GM19463 (cell line): Measurements from ENCODE around the gene DDX41.

Experiments
- ATAC-seq: cut with Tn5 transposase; IDR thresholded peaks from one replicate; pipeline ENCODE4 v1.9.1; 2021; ENCODE audit warnings: mild to moderate bottlenecking, moderate library complexity; ENCODE audit not compliant: unreplicated experiment

The DDX41 gene

DNA sequence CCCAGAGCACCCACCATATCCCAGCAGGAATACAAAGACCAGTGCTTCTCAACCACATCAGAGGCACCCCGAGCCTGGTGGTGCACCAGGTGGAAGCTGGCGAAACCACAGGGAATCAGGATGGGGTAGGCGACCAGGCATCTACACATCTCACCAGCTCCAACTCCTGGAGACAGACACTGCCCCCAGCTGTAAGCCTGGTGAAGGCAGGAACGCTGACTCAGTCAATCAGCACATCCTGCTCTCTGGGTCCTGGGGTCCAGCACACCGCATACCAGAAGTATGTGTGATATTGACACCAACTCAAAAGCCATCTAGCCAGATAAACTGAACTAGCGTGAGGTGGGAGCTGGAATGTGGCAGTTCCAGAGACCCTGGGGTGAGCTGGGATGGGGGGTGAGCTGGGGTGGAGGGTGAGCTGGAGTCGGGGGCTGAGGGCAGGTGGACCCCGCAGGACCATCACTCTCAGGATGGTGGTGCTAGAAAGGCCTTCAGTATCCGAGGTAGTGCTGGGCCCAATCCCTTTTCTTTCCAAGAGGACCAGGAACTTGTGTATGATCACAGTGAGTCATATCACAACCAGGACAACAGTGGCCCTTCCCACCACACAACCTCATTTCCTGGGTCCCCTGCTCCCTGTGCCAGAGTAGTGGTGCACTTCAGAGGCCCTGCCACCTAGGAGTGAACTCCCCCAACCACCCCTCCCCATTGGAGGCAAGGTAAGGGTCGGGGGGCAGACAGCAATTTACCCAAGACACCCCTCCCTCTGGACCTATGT lies 45.8 kb downstream of the DDX41 start:
- no peak for ATAC-seq

DNA sequence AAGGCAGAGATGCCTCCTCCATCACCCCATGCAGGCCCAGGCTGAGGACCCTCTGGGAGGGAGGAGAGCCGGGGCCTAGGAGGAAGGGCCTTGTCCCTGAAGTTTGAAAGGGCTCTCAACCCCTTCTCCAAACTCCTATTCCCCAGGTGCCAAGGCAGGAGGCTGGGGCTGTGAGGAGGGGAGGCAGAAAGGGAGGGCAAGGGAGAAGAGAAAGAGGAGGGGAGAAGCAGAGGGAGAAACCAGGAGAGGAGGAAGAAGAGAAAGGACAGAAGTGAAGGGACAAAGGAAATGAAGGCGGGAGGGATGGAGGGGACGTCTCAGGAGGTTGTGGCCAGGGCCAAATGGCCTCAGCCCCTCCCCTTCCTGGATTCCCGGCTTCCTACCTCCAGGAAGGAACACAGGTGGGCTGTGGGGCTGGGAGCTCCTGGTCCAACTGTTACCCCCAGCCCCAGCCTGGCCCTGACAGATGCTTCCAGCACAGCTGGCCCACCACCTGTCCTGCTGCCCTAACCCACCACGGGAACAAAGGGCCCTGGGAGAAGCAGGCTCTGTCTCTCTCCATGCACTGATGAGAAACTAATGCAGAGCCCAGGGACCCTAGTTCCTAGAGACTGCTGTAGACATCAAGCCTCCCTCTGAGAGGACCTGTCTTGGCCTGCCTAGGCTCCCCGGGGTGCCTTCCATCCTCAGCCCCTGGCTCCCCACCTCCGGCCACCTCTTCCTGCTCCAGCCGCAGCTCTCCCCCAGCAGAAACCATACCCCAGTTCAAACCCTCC lies 46.8 kb downstream of the DDX41 start:
- no peak for ATAC-seq

DNA sequence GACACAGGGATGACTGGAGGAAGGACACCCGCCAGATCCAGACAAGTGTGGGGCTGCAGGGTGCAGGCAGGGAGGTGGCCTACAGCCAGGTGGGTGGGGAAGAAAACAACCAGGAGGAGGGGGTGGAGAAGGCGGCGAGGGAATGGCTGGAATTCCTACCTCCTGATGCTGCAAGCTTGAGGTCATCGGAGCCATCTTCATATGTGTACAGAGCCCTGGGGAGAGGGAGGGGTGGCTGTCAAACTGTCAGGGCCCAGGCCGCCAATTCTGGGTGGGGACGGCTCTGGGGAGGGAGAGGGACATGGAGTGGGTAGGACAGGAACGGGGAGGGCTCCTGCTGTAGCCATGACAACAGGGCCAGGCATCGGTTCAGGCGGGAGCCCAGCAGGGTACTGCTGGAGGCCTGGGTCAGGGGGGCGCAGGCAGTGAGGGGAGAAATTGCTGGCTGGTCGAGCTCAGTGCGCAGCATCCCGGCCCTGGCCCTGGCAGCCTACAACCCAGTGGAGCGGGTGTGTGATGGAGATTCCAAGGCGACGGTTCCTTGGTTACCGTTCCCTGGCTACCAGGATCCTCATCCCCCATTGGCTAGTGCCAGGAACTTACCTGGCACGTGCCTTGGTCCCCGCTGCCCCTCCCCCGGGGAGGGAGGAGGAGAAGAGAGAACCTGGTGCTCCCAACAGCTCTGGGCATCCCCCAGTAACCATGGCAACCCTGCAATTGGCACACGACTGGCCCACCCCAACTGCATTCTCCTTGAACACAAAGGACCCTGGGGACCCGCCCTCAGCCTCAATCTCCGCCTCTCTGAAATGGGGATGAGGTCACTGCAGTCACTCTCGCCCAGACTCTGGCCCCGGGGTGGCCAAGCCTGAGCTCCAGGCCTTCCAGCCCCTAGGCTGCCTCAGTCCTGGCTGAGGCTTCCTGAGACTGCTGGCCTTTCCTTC lies 47.8 kb downstream of the DDX41 start:
- no peak for ATAC-seq

DNA sequence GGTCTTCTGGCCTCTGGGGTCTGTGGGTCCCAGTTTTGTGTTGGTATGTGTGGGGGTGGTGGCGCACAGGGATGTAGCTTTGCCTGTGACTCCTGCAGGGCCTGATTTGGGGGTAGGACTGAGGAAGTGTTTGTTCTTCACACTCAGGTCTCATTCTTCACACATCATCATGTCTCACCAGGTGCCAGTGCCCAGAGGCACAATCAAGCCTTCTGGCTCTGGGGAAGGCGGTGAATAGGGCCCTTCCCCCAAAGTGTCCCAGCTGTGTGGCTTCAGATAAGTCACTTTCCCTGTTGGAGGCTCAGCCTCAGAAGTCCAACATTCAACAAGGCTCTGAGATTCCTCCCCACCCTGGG lies 48.5 kb downstream of the DDX41 start:
- no peak for ATAC-seq

DNA sequence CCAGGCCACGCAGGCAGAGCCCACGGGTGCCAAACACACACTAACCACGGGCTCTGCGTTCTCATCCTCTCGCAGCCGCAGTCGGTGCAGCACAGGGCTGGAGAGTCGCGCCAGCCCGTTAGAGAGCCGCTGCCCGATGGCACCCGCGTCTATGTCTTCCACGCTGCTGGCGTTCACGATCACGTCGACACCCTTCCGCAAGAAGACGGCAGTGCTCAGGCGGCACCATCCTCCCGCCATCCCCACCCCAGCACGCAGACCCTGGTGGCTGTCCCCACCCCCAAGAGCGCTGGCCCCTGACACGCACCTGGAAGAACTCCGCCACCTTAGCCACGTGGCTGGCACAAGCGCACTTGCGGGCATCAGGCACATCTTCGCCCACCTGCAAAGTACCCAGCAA lies 49.3 kb downstream of the DDX41 start:
- no peak for ATAC-seq

DNA sequence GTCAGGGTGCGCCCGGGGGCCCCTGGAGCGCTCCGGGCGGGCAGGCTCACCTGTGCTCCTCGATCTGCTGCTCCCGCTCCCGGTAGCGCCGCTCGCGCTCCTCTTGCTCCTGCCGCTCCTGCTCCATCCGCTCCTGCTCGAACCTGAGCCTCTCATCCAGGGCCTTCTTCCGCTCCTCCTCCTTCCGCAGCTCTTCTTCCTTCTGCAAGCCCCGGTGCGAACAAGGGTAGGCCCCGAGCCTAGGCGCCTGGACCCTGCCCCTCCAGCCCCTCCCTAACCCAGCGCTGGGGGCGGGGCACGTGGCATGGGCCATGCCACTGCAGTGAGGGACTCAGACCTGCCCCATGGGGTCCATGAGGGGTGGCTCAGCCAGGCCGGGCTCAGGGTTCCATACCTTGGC lies 49.9 kb downstream of the DDX41 start:
- ATAC-seq = no peak

DNA sequence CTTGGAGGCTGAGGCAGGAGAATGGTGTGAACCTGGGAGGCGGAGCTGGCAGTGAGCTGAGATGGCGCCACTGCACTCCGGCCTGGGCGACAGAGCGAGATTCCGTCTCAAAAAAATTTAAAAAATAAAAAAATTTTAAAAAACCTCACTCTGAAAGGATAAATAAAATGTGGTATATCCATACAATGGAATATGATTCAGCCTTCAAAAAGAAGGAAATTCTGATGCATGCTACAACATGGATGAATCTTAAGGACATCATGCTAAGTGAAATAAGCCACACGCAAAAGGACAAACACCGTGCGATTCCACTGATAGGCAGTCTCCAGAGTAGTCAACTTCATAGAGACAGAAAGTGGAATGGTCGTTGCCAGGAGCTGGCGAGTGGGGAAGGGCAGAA lies 51.7 kb downstream of the DDX41 start:
- no peak for ATAC-seq

DNA sequence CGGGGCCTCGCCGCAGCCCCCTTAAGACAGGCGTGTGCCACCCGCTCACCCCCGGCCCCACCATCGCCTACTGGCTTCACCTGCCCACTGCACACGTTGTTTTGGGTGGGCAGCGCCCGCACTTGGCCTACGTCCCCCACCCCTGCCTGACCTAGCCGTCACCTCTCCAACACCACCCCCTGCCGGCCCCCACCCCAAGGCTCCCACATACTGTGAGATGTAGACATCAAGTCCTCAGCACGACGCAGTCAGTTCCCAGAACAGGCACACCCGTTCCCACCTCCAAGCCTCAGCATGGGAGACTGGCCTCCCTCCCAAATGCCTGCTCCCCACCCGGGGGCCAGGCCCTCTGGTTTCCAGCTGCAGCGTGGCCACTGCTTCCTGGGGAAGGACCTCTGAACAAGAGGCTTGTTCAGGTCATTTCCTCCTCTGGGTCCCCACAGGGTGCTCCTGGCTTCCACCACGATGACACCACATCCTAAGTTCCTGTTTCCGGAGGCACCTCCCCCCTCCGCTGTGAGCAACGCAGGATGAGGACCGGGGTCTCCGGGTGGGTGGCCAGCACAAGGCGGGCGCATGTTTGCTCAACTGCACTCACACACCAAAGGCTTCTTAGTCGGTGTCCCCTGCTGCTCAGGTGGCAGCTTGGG lies 54.6 kb downstream of the DDX41 start:
- no peak for ATAC-seq
